NCI-H128 (cell line): ENCODE data around the gene PARP6.

Source experiments
- DNase-seq: peaks from one replicate; lab custom pipeline; 2025; ENCODE audit not compliant: unreplicated experiment; lab: John Stamatoyannopoulos, UW

The PARP6 gene

DNA sequence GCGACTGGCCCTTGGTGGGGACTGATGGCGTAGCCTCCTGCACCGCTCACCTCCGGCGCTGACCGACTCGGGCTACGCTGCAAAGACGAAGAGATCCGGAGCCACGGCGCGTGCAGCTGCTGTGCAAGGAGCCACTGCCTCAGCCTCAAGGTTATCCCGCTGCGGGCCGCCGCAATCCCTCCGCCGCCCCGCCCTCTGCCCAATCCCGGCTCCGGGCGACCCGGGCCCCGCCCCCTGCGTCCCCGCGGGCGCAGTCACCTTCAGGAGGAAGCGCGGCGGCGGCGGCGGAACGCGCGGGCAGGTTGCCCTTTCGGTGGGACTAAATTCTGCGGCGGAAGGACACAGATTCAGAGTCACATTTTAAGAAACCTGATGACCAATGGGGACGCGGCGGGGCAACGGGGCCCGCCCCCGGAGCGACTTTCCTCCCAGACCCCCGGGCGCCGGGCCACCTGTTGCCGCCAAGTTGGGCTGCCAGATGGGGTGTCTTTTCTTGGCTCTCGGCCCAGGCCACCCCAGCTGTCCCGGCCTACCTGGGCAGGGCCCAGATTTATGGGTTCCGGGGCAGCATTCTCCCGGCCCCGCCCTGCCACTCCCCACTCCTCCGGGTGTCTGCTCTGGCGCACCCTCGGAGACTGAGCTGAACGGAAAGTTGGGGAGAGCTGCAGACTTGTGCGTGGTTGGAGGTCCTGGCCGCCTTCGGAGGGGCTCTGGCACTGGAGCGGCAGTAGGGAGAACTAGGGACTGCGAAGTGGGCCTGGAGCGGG is 41.1 kb downstream of the PARP6 start, which contains the start of gene PKM:
TSS of gene PKM (minus strand) at position 125 of the 767 bp plus-strand sequence. CDS start 12,093 bp downstream, outside the sequence.
- DNase-seq = peak; percentile 92

DNA sequence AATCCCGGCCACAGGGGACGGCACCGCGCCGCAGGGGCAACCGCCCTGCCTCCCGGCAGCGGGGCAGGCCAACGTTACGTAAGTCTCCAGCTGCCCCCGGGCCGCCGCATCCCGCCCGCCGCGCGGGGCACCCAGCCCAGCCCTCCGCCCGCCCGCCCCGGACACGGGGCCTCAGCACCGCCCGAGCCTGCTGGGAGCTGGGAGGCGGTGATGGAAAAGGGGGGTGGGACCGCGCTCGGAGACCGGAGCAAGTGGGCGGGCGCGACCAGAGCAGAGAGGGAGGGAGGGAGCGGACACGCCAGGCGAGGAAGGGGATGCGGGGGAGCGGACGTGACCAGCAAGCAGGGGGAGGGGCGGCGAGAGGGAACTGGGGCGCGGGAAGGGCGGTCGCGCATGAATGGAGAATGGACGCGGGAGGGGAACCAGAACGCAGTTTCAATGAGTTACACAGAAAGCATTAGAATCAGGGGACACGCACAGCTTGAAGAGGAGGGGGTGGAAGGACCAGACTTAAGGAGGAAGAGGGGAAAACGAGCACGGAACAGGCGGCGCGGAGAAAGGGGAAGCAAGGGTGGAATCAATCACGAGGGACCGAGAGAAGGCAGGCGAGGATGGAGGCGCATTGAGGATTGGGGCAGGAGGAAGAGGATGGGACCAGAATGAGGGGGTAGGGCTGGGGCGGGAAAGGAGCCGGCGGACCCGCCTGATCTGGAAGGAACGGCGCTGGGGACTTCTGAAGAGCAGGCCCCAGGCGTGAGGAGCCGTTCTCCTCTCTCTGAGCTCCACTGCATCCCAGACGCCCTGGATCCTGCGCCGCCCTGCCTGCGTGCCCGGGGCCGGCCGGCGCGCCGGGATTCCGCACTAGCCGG is 41.9 kb downstream of the PARP6 start:
- DNase-seq = peak; percentile 49

DNA sequence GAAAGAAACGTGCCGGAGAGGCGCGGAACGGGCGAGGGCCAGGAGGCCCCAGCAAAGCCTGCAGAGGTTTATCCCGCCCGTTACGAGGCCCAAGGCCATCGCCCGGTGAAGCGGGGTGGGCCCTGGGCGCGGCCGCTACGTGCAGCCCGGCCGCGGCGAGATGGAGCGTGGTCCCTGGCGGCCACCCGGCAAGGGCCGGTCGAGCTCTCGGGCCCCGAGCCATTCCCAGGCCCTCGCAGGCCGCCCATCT is 42.5 kb downstream of the PARP6 start:
- no peak for DNase-seq

DNA sequence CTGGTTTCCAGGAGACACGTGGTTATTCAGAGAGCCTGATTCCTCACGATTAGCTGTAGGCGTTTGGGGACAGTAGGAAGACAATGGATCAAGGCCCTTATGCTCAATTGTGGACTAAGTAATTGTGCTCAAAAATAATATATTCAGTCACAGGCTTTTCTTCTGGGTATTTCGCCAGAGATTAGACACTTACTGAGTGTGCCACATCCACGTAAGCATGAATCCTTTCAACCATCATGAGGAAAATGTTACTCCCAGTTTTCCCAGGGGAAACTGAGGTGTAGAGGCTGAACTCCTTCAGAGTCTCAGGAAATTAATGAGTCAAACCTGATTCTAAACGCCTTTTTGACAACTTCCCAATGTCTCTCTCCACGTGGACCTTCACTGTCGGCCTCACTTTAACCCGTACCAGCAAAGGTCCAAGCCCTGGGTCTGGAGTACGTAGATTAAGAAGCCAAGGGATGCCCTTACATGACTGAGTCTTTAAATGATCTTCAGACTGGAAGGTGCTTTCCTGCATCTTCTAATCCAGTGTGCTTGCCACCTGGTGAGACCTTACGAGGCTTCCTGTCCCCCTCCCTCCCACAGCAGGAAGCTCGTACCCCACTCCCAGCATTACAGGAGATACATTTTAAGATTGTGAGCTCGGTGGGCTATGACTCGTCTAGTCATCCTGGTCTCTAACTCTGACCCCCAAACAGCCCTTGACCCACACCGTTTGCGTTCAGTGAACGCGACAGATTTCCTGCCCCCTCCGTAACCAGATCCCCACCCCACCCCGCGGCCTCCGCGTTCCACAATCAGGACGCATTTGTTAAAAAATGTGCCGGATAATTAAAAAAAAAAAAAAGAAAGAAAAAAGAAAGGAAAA is 43.0 kb downstream of the PARP6 start:
- no peak for DNase-seq

DNA sequence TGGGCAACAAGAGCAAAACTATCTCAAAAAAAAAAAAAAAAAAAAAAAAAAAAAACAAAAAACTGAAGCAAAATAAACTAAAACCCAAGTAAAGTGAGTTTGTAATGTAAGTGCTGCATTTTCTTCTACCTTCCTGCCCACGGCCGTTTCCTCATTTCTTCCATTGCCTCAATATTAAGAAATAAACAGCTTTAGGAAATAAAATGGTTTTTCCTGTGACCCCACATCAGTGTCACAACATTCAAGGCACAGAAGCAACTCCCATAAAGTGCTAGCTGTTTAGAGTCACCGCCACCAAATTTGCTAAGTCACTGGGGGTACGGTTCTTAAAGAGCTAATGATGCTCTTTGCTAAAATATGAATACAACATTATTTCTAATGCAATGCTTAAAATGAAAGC is 44.6 kb downstream of the PARP6 start:
- no peak for DNase-seq

DNA sequence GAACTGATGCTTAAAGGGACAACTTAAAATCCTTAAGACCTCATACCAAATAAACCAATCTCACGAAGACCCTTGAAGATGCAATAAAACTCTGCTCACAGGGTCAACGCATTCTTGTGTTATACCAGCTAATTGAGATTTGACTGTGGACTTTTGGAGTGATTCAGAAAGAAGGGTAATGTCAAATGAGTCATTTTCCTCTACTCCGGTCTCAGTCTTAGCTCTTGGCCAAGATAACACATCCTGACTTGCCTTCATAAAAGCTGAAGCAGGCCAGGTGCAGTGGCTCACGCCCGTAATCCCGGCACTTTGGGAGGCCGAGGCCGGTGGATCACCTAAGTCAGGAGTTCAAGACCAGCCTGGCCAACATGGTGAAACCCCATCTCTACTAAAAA is 45.2 kb downstream of the PARP6 start:
- DNase-seq = no peak

DNA sequence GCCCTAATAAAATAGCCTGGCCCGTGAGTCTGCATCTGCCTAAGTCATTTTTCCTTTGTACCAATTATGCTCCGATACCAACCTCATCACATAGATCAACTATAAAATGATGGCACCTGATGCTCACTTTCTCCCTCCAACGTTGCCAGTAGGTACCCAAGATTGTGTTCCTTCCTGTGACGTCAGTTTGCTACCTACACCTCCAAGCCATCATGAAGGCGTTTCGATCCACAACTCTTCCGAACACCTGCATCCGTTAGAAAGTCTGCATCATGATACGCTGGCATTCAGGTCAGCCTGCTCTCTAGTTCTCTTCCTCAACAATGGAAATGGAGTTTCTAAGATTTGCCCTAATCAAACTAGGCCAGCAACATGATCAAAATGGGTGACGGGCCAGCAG is 49.1 kb downstream of the PARP6 start:
- no peak for DNase-seq

DNA sequence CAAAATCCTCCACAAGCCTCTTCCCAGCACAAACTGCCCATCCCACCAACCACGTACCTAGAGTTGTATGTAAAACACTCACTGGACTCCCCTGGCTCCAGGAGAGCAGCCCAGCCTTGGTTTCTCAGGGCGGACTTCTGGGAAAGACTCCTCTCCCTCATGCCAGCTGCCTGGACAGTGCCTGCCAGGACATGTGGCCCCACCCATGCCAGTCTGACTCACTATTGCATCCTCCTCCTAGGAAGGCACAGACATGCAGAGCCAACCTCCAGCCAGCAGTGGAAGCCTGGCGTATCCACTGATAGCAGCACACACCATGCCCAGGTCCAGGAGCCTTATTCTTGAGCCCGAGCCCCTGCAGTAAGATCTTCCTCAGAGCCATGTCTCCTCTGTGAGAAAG is 50.0 kb downstream of the PARP6 start:
- no peak for DNase-seq

DNA sequence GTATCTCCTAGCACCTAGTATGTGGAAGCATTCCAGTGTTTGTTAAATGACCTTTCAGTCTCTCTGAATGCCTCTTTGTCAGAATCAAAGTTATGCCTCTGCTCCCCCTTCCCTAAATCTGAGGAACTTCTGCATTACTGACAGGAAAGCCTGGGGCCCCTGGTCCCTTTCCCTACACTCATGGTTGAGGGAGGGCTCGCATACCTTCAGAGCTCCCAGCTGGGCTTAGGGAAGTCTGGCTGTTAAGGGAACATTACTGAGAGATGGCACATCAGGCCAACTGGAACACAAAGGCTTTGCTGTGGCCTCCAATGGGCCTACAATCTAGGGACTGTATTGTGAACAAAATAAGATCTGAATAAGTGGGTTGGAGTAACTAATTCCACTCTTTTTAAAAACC is 51.7 kb downstream of the PARP6 start:
- no peak for DNase-seq

DNA sequence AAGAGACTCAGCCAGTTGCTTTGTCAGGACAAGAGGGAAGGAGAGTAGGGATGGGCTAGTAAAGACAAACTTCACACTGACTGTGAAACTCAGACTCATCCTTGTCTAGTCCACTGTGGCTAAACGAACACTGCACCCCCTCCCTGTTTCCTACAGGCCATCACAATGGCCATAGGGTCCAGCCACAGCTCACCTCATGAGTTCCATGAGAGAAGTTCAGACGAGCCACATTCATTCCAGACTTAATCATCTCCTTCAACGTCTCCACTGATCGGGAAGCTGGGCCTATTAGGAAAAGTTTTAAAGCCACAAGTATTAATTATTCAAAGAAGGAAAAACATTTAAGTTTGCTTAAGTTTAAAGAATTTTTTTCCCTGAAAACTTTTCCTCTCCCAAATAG is 55.1 kb downstream of the PARP6 start:
- no peak for DNase-seq

DNA sequence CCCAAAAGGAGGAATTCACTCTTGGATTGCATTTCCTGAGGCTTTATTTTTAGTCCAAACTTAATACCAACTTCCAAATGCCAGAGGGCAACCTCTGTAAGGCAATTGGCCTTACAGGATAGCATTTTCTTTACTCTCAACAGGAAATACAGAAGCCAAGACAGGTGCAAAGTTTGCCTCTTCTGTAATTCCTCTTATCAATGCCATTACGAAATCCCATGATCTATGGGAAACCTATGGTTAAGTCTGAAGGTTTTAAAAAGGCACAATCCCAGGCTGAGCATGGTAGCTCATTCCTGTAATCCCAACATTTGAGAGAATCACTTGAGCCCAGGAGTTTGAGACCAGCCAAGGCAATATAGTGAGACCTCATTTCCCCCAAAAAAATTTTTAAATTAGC is 56.3 kb downstream of the PARP6 start:
- DNase-seq = no peak

DNA sequence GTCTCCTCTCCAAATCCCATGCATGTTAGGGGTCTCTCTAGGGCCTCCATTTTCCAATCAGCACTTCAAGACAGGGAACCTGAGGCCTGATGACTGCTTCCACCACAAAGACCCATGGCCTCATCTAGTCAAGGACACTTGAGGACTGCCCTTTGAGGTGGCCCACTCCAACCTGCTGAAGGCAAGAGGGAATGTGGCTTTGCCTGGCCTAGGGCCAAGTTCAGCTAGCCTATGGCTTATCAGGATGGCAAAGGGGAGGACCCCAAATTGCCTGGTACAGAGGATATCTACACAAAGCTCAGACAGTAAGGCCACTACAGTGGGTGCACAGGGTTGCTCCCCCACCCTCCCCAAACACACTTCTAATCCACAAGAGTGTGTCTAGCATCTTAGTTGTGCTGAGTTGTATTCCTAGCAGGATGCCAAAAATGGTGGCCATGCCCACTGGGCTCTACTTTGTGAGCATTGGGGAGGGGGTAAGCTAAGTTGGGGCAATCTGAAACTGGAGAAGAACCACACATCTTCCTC is 64.7 kb downstream of the PARP6 start:
- DNase-seq = no peak

DNA sequence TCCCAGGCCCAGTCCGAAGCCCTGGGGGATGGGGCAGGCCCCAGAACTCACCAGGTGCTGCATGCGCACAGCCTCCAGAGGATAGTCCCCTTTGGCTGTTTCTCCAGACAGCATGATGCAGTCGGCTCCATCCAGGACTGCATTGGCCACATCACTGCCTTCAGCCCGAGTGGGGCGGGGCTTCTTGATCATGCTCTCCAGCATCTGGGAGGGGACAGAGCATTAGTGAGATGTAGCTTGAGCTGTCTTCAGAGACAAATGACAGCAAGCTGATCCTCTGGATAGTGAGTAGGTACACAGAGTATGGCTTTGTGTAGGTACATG is 65.7 kb downstream of the PARP6 start:
- DNase-seq = no peak

DNA sequence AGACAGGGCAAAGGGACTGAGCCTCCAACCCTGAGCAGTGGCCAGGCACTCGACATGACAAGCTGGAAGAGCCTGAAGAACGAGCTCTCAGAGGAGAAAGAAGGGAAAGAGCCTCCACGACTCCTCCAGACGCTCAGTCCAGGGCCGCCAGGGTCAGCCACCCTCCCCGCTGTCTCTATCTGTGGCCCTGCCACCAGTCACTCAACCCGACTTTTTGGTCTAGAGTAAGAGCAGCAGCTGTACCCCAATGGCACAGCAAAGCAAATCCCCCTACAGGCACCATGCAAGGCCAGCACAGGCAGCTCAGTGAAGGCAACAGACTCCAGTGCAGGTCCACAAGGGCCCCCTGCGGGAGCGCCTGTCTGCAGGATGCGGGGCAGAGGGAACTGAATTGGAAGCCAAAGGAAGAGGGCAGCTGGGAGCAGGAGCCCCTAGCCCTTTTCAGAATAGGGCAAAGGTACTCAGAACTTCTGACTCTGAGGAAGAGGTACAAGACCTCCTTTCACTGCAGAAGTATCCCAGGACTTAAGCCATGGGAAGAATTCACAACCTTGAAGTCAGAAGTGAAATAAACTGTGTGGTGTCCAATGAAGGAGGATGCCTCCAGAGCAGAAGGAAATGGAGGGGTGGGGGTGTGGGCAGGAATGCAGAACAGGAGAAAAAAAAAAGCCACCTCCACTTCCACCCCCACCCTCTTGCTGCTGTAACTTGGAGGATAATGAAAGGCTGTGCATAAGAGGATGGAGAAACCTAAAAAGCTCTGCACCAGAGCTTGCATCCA is 66.3 kb downstream of the PARP6 start:
- DNase-seq = no peak

DNA sequence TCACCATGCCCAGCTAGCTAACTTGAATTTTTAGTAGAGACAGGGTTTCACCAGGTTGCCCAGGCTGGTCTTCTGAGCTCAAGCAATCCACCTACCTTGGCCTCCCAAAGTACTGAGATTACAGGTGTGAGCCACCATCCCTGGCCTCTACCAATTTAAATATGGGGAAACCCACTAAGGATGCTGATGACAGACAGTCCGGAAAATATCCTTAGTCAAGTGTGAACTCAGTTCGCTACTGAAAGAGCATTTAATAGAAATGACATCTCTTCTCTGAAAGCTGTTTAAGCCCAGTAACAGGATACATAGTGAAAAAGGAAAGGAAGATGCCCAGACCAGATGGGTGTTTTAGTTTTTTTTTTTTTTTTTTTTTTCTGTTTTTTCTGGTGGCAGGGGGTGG is 67.1 kb downstream of the PARP6 start:
- DNase-seq = no peak

DNA sequence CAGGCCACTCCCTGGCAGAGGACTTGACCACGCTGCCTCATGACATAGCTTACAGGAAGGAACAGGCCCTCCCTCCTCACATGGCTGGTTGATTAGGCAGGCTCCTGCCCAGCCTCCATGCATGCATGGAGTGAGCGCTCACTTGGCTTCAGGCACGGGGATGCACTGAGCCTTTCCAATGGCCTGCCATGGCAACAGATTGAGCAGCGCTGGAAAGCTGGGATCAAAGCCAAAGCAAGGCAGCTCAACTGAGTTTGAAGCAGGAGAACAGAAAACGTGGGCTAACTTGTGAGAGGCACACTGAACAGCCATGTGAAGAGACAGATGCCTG is 68.9 kb downstream of the PARP6 start:
- DNase-seq = peak; percentile 22

DNA sequence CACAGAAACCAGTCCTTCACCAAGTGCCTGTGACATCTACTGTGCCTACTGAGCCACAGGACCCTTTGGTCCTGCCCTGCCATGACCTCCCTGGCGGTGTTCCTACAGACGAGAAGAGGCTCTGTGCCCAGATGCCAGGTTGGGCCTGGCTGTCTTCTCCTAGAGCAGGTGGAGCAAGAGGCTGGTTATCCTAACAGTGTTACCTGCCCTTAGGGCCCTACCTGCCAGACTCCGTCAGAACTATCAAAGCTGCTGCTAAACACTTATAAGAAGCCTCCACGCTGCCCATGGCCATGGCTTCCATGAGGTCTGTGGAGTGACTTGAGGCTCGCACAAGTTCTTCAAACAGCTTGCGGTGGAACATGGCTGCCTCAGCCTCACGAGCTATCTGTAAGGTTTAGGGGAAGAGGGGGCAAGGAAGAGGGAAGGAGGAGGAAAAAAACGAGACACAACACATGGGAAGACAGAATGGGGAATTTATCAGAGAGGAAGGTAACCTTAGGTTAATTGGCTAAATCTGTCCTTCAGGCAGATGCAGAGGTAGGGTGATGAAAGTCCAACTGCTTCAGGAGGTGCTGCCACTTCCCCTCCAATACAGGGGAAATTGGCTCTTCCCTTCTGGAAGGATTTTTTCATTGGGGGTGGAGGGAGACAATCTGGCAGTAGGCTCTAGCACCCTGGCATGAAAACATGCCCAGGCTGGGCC is 69.4 kb downstream of the PARP6 start:
- DNase-seq = no peak

DNA sequence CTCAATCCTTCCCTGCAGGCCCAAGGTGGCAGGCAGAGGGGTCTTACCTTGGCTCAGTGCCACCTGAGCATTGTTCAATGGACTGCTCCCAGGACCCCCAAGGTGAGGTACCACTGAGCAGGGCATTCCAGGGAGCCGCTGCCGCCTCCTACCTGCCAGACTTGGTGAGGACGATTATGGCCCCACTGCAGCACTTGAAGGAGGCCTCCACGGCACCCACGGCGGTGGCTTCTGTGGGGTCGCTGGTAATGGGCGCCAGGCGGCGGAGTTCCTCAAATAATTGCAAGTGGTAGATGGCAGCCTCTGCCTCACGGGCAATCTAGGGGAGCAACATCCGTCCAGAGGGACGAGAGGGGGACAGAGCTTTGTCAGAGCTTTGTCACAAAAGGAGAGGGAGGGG is 70.1 kb downstream of the PARP6 start:
- DNase-seq = no peak

DNA sequence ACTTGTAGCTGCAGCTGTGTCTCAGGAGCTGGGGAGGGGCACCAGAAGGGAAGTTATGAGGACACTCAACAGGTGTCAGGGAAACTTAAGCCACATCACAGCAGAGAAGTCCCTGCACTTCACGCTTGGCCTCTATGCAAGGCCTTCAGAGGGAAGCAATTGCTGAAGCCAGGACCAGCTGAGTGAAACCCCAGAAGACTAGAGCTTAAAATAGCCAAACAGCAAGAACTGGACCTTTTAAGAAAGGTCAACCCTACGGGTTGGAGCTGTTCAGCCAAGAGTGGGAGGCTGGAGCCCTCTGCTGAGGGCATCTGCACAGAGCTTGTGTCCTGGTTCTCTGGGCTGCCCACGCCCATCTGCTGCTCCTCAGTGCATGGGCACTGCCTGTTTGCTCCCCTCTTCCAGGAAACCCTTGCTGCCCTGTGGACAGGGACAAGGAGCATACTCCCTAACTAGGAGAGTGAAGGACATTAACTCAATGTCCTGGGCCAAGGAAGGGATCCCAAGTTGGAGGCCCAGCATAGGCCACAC is 70.9 kb downstream of the PARP6 start:
- no peak for DNase-seq
